ENCODE measurements around the gene ANKRD22. TPM values are rescaled to one million over a fixed set of nuclear protein-coding genes. Genes with fewer than 3 reads are reported as not detected.

Gene ANKRD22
- total and polyA plus RNA-seq, 2 of the 8 experiments (the other 6 are each of a cell fraction or from before 2014, with no cell fraction given) = 0.68 TPM; not detected in 1

- FAIRE-seq = no peak
- CTCF ChIA-PET (ENCODE audit: partially characterized antibody) = interaction anchor here (0.8 to 3.0 kb wide), 4 partner anchors 9 to 236 kb away, joined by 3 to 13 read pairs (median 4); no protein-coding TSS in a partner anchor
Measured at GRCh38 chr10:88800152-88801125, 51.2 kb downstream of the ANKRD22 start.

More at GRCh38 chr10:88800152-88801125, 51.2 kb downstream of the ANKRD22 start:
- H3K23me2 ChIP-seq (ENCODE audit: low read depth, low read length) = no peaks in the 10 kb centered on the region
- no peak overlapping the region for H3K14ac ChIP-seq (ENCODE audit: insufficient read length)
- no peak overlapping the region for H4K91ac ChIP-seq (replicated peaks; ENCODE audit: insufficient read length, low read length)
- TF ChIP-seq POU5F1 (IDR thresholded peaks at IDR 0.05; ENCODE audit: low read depth, low read length) = no peak
- no peak for TF ChIP-seq ZNF274 (IDR thresholded peaks at IDR 0.05; ENCODE audit: borderline replicate concordance, extremely low read depth, low read length)
- no peak for TF ChIP-seq HDAC6 (IDR thresholded peaks at IDR 0.05; ENCODE audit: low read depth, low read length)
- no peak for TF ChIP-seq SP1 (IDR thresholded peaks at IDR 0.05; ENCODE audit: low read depth, low read length)
- no peak for TF ChIP-seq CBX5 (IDR thresholded peaks at IDR 0.05; ENCODE audit: low read depth, low read length)
- no peak for TF ChIP-seq KDM4A (IDR thresholded peaks at IDR 0.05; ENCODE audit: low read depth, low read length, severe bottlenecking)
- no peak overlapping the region for H2BK120ac ChIP-seq (replicated peaks; ENCODE audit: low read depth, low read length)
- H3K4ac ChIP-seq (replicated peaks; ENCODE audit: insufficient read length, low read depth, low read length) = no peak overlapping the region
- H2BK12ac ChIP-seq (ENCODE audit: low read depth, low read length) = no peak overlapping the region
- peaks cover 0 to 3% (median under 1%) of the 10 kb centered on the region in 4 experiments; a peak in 3 of 7 replicates for H3K4me1 ChIP-seq (replicated peaks in 1 of 4; ENCODE audit: control insufficient read depth in 3 of 4, insufficient read depth in 4 of 4, low read length in 3 of 4)
- no peaks in the 10 kb centered on the region for H3K79me1 ChIP-seq (ENCODE audit: low read depth, low read length)
- no peak overlapping the region for H2BK5ac ChIP-seq (ENCODE audit: low read depth, low read length)
- H3K23ac ChIP-seq (ENCODE audit: insufficient read length) = no peak overlapping the region
- H2BK20ac ChIP-seq (ENCODE audit: low read length) = no peak overlapping the region
- H3K4me3 ChIP-seq (ENCODE audit: extremely low read depth in 1 of 4, insufficient read depth in 2 of 4, low read depth in 3 of 4, low read length in 4 of 4) = no peak overlapping the region
- H3K4me2 ChIP-seq (ENCODE audit: insufficient read depth in 1 of 2, low read depth in 2 of 2, low read length in 2 of 2) = no peak overlapping the region
- H3K36me3 ChIP-seq (ENCODE audit: control insufficient read depth in 2 of 4, insufficient read depth in 4 of 4, low read length in 3 of 4) = no peaks in the 10 kb centered on the region
- DNase-seq (ENCODE audit: low read depth in 1 of 2, low spot score in 2 of 2) = no peak
- H2BK15ac ChIP-seq (ENCODE audit: low read length) = no peak overlapping the region
- no peaks in the 10 kb centered on the region for H3K27me3 ChIP-seq (replicated peaks in 1 of 4; ENCODE audit: control insufficient read depth in 3 of 4, extremely low read depth in 1 of 4, insufficient read depth in 3 of 4, low read length in 3 of 4)
- H3K18ac ChIP-seq (ENCODE audit: extremely low read depth, low read length) = no peak overlapping the region
- H4K8ac ChIP-seq (ENCODE audit: extremely low read depth, insufficient read depth, low read length) = no peak overlapping the region
- H3K9ac ChIP-seq (replicated peaks in 1 of 4; ENCODE audit: extremely low read depth in 1 of 4, low read depth in 3 of 4, low read length in 3 of 4) = no peak overlapping the region
- H4K5ac ChIP-seq (ENCODE audit: insufficient read length, low read depth, low read length) = no peak overlapping the region
- H3K79me2 ChIP-seq (ENCODE audit: control insufficient read depth in 1 of 2, insufficient read depth in 2 of 2, low read length in 2 of 2) = no peaks in the 10 kb centered on the region
- POLR2A ChIA-PET (ENCODE audit: partially characterized antibody) = no interaction called here
- no peak overlapping the region for H3K56ac ChIP-seq (replicated peaks; ENCODE audit: insufficient read length, low read depth, low read length)
- H3K9me3 ChIP-seq (ENCODE audit: insufficient read depth in 2 of 2, low read depth in 1 of 2, low read length in 1 of 2) = no peaks in the 10 kb centered on the region
- H2AFZ ChIP-seq (ENCODE audit: low read length) = no peak overlapping the region
- WGBS, 2 experiments (ENCODE audit: extremely low coverage in 1 of 2, insufficient coverage in 1 of 2, insufficient read length in 1 of 2, insufficient replicate concordance in 2 of 2, low coverage in 1 of 2, low lambda C conversion rate in 2 of 2, missing lambda C conversion rate in 1 of 2) = 90% methylated on average over 2 of the region's 2 CpGs; no CpG with 5 or more reads in 1 of the 2 experiments
- H2AK5ac ChIP-seq (ENCODE audit: low read depth, low read length) = no peak overlapping the region
- H3K27ac ChIP-seq (ENCODE audit: low read depth, low read length) = no peak overlapping the region
- no peaks in the 10 kb centered on the region for H4K20me1 ChIP-seq (replicated peaks in 1 of 2; ENCODE audit: control insufficient read depth in 1 of 2, insufficient read depth in 2 of 2, low read length in 2 of 2)
